Hepatocyte (in vitro differentiated cells): ENCODE measurements around the gene STK24.

Experiments
- EZH2 ChIP-seq: fragments of 200-600 bp; sonication (generic); IDR thresholded peaks from 2 replicates; pipeline ENCODE4 v1.6.1; 2016; ENCODE audit warnings: antibody characterized with exemption, mild to moderate bottlenecking, borderline replicate concordance
- EZH2phosphoT487 ChIP-seq: fragments of 200-600 bp; sonication (generic); IDR thresholded peaks from one replicate; pipeline ENCODE4 v1.6.1; 2018; ENCODE audit warnings: antibody characterized with exemption, mild to moderate bottlenecking, low read depth, moderate library complexity; ENCODE audit not compliant: unreplicated experiment, severe bottlenecking
- TF ChIP-seq, protein P1 (sequence below): fragments of 200-600 bp; sonication (generic); IDR thresholded peaks from 2 replicates; pipeline ENCODE4 v1.5.1; 2016; ENCODE audit warnings: antibody characterized with exemption, mild to moderate bottlenecking; ENCODE audit not compliant: poor library complexity

DNA sequence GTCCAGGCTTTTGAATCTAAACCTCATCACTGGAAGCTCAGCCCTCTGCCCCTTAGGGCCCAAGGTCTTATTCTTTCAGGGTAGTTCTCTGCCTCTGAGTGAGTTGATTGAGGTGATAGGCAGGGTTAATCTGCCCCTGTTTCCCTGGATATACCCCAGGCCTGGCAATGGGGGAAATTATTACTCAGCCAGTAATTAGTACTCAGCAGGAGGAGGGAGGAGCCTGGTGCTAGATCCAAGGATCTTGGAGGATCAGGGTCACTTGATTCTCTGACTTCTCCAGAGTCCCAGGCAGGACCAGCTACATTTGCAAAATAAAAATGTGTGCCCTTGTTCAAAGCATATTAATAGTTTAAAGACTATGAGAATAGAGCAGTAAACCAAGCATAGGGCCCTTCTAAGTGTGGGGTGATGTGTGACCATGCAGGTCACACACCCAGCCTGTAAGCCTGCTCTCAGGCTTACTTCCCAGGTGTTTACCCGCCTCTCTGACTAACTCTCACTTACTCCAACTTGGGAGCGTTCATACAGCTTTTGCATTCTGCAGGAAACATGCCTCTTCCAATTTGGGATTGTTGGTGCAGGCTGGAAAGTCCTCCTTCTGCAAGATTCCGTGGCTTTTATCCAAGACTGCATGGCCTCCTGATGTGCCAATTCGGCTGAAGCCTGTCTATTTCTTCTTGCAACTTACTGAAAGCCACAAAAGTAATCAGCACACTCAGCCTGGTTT is 7.9 kb upstream of the STK24 start:
- TF ChIP-seq, protein P1, sequence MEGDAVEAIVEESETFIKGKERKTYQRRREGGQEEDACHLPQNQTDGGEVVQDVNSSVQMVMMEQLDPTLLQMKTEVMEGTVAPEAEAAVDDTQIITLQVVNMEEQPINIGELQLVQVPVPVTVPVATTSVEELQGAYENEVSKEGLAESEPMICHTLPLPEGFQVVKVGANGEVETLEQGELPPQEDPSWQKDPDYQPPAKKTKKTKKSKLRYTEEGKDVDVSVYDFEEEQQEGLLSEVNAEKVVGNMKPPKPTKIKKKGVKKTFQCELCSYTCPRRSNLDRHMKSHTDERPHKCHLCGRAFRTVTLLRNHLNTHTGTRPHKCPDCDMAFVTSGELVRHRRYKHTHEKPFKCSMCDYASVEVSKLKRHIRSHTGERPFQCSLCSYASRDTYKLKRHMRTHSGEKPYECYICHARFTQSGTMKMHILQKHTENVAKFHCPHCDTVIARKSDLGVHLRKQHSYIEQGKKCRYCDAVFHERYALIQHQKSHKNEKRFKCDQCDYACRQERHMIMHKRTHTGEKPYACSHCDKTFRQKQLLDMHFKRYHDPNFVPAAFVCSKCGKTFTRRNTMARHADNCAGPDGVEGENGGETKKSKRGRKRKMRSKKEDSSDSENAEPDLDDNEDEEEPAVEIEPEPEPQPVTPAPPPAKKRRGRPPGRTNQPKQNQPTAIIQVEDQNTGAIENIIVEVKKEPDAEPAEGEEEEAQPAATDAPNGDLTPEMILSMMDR: no peak
- TF ChIP-seq EZH2 (no peak), EZH2phosphoT487 (no peak)
